HEK293 (cell line): ENCODE data around the gene TMPRSS11A.

Experiments
- CTCF ChIA-PET: fragments of 350-600 bp; formaldehyde crosslinking; extraction: SDS; loops from one replicate; lab custom pipeline; 2021; ENCODE audit warnings: antibody characterized with exemption; lab: Yijun Ruan, JAX
- POLR2A ChIA-PET: fragments of 300-600 bp; formaldehyde crosslinking; extraction: SDS; loops from one replicate; lab custom pipeline; 2020; ENCODE audit warnings: antibody characterized with exemption, inconsistent platforms; lab: Yijun Ruan, JAX
- H3K27ac ChIP-seq: fragments of 200-500 bp; sonication (Bioruptor generic); 2 replicates; pipeline ENCODE4 v1.5.1; 2014; ENCODE audit warnings: low read depth, low read length, control low read depth, inconsistent platforms; ENCODE audit errors: extremely low read depth
- H3K36me3 ChIP-seq, 2 experiments: fragments of 200-500 bp in 1 of 2; sonication (Bioruptor generic) in 1 of 2; 1 replicate in 1 of 2; 2 replicates in 1 of 2; pipeline ENCODE4 v1.5.1; 2014 to 2017; ENCODE audit warnings: inconsistent platforms in 2 of 2, low read length in 2 of 2; ENCODE audit not compliant: control insufficient read depth in 2 of 2, insufficient read depth in 1 of 2
- H3K4me1 ChIP-seq: fragments of 200-500 bp; sonication (Bioruptor generic); 2 replicates; pipeline ENCODE4 v1.5.1; 2014; ENCODE audit warnings: mild to moderate bottlenecking, low read length, inconsistent platforms; ENCODE audit not compliant: control insufficient read depth, insufficient read depth
- H3K4me3 ChIP-seq: 2 replicates; pipeline ENCODE4 v1.5.1; 2011; ENCODE audit warnings: low read depth, mild to moderate bottlenecking, control low read depth, low read length, moderate library complexity
- H3K9me3 ChIP-seq: fragments of 200-500 bp; sonication (Bioruptor generic); 2 replicates; pipeline ENCODE4 v1.5.1; 2014; ENCODE audit warnings: low read depth, low read length, inconsistent platforms; ENCODE audit not compliant: control insufficient read depth, insufficient read depth
- KLF16 ChIP-seq: fragments of 450-650 bp; formaldehyde crosslinking; IDR thresholded peaks from 2 replicates; pipeline ENCODE4 v1.5.1; 2017; ENCODE audit warnings: missing biosample characterization, missing genetic modification characterization
- PRDM6 ChIP-seq: fragments of 450-650 bp; formaldehyde crosslinking; IDR thresholded peaks from 2 replicates; pipeline ENCODE4 v1.5.1; 2017; ENCODE audit warnings: missing biosample characterization, missing genetic modification characterization
- SP2 ChIP-seq: fragments of 450-650 bp; formaldehyde crosslinking; IDR thresholded peaks from 2 replicates; pipeline ENCODE4 v1.5.1; 2016; ENCODE audit warnings: missing biosample characterization, missing genetic modification characterization
- ZFHX2 ChIP-seq: fragments of 450-650 bp; formaldehyde crosslinking; conservative IDR thresholded peaks from 2 replicates; pipeline ENCODE4 v1.5.1; 2016; ENCODE audit warnings: missing biosample characterization, missing genetic modification characterization
- ZFP37 ChIP-seq: fragments of 450-650 bp; formaldehyde crosslinking; IDR thresholded peaks from 2 replicates; pipeline ENCODE4 v1.5.1; 2016; ENCODE audit warnings: missing biosample characterization, missing genetic modification characterization
- ZFP69B ChIP-seq: fragments of 450-650 bp; formaldehyde crosslinking; IDR thresholded peaks from 2 replicates; pipeline ENCODE4 v1.5.1; 2016; ENCODE audit warnings: missing biosample characterization, missing genetic modification characterization
- ZNF10 ChIP-seq: fragments of 450-650 bp; formaldehyde crosslinking; IDR thresholded peaks from 2 replicates; pipeline ENCODE4 v1.5.1; 2017; ENCODE audit warnings: missing biosample characterization, missing genetic modification characterization
- ZNF223 ChIP-seq: fragments of 450-650 bp; formaldehyde crosslinking; IDR thresholded peaks from 2 replicates; pipeline ENCODE4 v1.5.1; 2016; ENCODE audit warnings: missing biosample characterization, missing genetic modification characterization
- ZNF311 ChIP-seq: fragments of 450-650 bp; formaldehyde crosslinking; IDR thresholded peaks from 2 replicates; pipeline ENCODE4 v1.5.1; 2017; ENCODE audit warnings: missing biosample characterization, missing genetic modification characterization, borderline replicate concordance
- ZNF449 ChIP-seq: fragments of 450-650 bp; formaldehyde crosslinking; IDR thresholded peaks from 2 replicates; pipeline ENCODE4 v1.5.1; 2017; ENCODE audit warnings: missing biosample characterization, mild to moderate bottlenecking, missing genetic modification characterization, moderate library complexity
- ZNF548 ChIP-seq: fragments of 450-650 bp; formaldehyde crosslinking; IDR thresholded peaks from 2 replicates; pipeline ENCODE4 v1.5.1; 2016; ENCODE audit warnings: missing biosample characterization, missing genetic modification characterization
- ZNF558 ChIP-seq: fragments of 450-650 bp; formaldehyde crosslinking; IDR thresholded peaks from 2 replicates; pipeline ENCODE4 v1.5.1; 2016; ENCODE audit warnings: missing biosample characterization, missing genetic modification characterization
- ZSCAN30 ChIP-seq: fragments of 450-650 bp; IDR thresholded peaks from 2 replicates; pipeline ENCODE4 v1.5.1; 2018; ENCODE audit warnings: missing biosample characterization, mild to moderate bottlenecking, missing genetic modification characterization, moderate library complexity
- ZXDB ChIP-seq: fragments of 450-650 bp; formaldehyde crosslinking; IDR thresholded peaks from 2 replicates; pipeline ENCODE4 v1.5.1; 2016; ENCODE audit warnings: missing biosample characterization, missing genetic modification characterization
- TF ChIP-seq, protein P1 (sequence below): fragments of 450-650 bp; formaldehyde crosslinking; IDR thresholded peaks from 2 replicates; pipeline ENCODE4 v1.5.1; 2016; ENCODE audit warnings: missing biosample characterization, missing genetic modification characterization
- TF ChIP-seq, protein P2 (sequence below): fragments of 450-650 bp; formaldehyde crosslinking; IDR thresholded peaks from 2 replicates; pipeline ENCODE4 v1.5.1; 2016; ENCODE audit warnings: missing biosample characterization, missing genetic modification characterization

Gene TMPRSS11A

DNA sequence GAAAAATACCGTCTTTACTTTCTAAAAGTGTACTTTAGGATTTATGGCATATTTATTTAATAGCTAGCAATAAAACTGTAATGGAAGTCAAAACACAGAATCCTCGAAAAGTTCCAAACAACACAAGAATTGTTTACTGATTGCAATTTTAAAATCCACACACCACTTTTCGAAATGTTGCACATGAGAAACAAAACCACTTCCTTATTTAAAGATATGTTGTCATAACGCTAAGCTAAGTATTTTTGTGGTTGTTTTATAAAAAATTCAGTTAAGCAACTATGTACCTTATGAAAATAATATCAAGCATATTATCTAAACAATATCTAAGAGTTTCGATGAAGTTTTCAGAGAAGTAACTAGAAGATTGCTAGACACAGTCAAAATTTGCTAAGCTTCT lies 79.8 kb downstream of the TMPRSS11A start:
- Histone ChIP-seq H3K4me3 (no peak overlapping the region), H3K9me3 (no peaks in the 10 kb centered on the region), H3K36me3 (no peaks in the 10 kb centered on the region), H3K27ac (no peak overlapping the region), H3K4me1 (no peaks in the 10 kb centered on the region)
- ChIA-PET CTCF (interaction anchor here (0.6 kb wide), 1 partner anchor 9 kb away, joined by 3 read pairs; no protein-coding TSS in a partner anchor), POLR2A (no interaction called here)
- TF ChIP-seq, protein P1, sequence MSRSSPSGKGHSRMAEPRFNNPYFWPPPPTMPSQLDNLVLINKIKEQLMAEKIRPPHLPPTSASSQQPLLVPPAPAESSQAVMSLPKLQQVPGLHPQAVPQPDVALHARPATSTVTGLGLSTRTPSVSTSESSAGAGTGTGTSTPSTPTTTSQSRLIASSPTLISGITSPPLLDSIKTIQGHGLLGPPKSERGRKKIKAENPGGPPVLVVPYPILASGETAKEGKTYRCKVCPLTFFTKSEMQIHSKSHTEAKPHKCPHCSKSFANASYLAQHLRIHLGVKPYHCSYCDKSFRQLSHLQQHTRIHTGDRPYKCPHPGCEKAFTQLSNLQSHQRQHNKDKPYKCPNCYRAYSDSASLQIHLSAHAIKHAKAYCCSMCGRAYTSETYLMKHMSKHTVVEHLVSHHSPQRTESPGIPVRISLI (tag by site-specific recombination): no peak

DNA sequence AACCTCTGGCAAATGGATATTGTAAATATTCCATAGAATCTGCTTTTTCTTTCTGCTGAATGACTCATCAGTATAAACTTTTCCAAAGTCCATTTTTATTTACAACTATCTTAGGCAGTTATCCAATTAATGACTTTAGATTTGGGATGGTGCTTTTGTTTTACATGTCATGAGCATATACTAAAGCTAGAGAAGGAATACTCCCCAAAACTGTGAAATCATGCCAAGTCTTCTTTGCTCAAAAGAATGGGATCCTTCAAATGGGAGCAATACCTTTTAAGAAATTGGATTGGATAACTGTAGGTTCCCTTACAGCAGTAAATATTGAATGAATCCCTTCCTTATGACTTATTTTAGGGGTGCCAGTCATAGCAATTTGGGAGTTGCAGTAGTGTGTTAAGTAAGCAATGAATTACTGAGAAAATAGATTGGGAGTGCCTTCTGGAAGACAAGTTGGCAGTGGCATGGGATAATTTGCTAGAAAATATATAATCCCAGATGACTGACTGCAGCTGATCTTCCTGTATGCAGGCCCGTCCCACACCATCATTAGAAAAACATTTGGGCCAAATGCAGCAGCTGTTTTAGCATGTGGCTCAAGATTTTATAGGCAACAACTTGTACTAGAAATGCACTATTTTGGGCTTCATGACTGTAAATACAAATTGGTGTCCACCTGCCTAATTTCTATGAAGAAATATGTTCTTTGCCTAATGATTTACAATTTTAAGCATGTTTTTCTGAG lies 82.3 kb downstream of the TMPRSS11A start:
- TF ChIP-seq ZFP69B (no peak), SP2 (tag by site-specific recombination) (no peak), KLF16 (tag by site-specific recombination) (no peak), ZNF449 (tag by site-specific recombination) (no peak)
- TF ChIP-seq, all 188 proteins: peak for 0
- H3K36me3 ChIP-seq: no peaks in the 10 kb centered on the region
- H3K4me1 ChIP-seq: no peaks in the 10 kb centered on the region
- ChIA-PET CTCF (interaction anchor here (0.5 kb wide), 1 partner anchor 308 kb away, joined by 3 read pairs; no protein-coding TSS in a partner anchor), POLR2A (no interaction called here)
- no peak overlapping the region for H3K4me3 ChIP-seq
- H3K27ac ChIP-seq: no peak overlapping the region
- no peaks in the 10 kb centered on the region for H3K9me3 ChIP-seq

- no peaks in the 10 kb centered on the region for H3K4me1 ChIP-seq
- ChIA-PET POLR2A (no interaction called here), CTCF (interaction anchor here (1.6 kb wide), 1 partner anchor 31 kb away, joined by 4 read pairs; no protein-coding TSS in a partner anchor)
- H3K27ac ChIP-seq: no peak overlapping the region
- TF ChIP-seq ZNF558 (tag by site-specific recombination): no peak
- no peak for TF ChIP-seq ZNF10
- TF ChIP-seq ZSCAN30 (tag by site-specific recombination): no peak
- no peak for TF ChIP-seq PRDM6 (tag by site-specific recombination)
- no peak for TF ChIP-seq ZFP37 (tag by site-specific recombination)
- TF ChIP-seq ZNF223 (tag by site-specific recombination): no peak
- TF ChIP-seq ZNF311: no peak
- TF ChIP-seq, protein P2, sequence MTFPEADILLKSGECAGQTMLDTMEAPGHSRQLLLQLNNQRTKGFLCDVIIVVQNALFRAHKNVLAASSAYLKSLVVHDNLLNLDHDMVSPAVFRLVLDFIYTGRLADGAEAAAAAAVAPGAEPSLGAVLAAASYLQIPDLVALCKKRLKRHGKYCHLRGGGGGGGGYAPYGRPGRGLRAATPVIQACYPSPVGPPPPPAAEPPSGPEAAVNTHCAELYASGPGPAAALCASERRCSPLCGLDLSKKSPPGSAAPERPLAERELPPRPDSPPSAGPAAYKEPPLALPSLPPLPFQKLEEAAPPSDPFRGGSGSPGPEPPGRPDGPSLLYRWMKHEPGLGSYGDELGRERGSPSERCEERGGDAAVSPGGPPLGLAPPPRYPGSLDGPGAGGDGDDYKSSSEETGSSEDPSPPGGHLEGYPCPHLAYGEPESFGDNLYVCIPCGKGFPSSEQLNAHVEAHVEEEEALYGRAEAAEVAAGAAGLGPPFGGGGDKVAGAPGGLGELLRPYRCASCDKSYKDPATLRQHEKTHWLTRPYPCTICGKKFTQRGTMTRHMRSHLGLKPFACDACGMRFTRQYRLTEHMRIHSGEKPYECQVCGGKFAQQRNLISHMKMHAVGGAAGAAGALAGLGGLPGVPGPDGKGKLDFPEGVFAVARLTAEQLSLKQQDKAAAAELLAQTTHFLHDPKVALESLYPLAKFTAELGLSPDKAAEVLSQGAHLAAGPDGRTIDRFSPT (tag by site-specific recombination): no peak
- no peak for TF ChIP-seq ZFHX2 (tag by site-specific recombination)
- no peak for TF ChIP-seq ZXDB (tag by site-specific recombination)
- no peak for TF ChIP-seq ZNF548 (tag by site-specific recombination)
- H3K36me3 ChIP-seq: no peaks in the 10 kb centered on the region
- no peaks in the 10 kb centered on the region for H3K9me3 ChIP-seq
- no peak overlapping the region for H3K4me3 ChIP-seq
Measured at GRCh38 chr4:67879486-67879885, 83.8 kb downstream of the TMPRSS11A start.
